ENCODE measurements around the gene MRPS5. TPM values are rescaled to one million over a fixed set of nuclear protein-coding genes. Genes with fewer than 3 reads are reported as not detected.

MRPS5 gene
- total RNA-seq, 1 donor from 2014 or later: 47.5 TPM

DNA sequence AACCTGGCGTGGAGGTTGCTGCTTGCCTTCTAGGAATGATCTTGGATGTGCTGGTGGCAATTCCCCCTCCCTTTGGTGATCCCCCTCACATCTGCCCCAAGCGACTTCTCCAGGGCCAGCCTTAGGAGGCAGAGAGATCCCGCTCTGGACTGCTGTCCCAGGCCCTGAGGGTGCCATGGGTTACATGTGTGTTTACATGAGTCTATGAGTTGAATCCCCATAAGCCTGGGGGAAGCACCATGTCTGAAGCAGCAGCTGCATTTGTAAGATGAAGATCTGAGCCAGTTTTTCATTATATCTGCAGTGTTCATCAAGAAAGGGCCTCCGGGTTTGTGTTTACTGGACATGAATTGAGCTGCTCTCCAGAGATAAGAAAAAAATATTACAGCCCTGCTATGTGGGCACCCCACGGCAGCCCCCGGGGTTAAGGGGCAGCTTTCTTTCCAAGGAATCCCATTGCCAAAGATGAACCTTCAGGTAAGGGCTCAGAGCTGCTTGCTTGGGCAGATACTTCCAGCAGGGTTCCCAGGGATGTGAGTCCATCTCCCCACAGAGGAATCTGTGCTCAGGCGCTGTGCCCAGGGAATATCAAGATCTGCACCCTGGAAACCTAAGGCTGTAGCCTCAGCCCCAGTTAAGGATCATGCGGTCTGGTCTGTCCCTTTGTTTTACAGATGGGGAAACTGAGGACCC lies 46.0 kb downstream of the MRPS5 start:
- Mint-ChIP-seq H3K36me3 (ENCODE audit: low read depth, unreplicated experiment) (no peaks in the 10 kb centered on the region), H3K9me3 (ENCODE audit: unreplicated experiment) (no peaks in the 10 kb centered on the region), H3K27me3 (ENCODE audit: unreplicated experiment) (peaks cover 11% of the 10 kb centered on the region), H3K4me1 (ENCODE audit: unreplicated experiment) (no peaks in the 10 kb centered on the region), H3K27ac (ENCODE audit: unreplicated experiment) (no peak overlapping the region), H3K4me3 (ENCODE audit: unreplicated experiment) (no peak overlapping the region)
- DNase-seq (ENCODE audit: low spot score): no peak
- TF ChIP-seq, protein P1, sequence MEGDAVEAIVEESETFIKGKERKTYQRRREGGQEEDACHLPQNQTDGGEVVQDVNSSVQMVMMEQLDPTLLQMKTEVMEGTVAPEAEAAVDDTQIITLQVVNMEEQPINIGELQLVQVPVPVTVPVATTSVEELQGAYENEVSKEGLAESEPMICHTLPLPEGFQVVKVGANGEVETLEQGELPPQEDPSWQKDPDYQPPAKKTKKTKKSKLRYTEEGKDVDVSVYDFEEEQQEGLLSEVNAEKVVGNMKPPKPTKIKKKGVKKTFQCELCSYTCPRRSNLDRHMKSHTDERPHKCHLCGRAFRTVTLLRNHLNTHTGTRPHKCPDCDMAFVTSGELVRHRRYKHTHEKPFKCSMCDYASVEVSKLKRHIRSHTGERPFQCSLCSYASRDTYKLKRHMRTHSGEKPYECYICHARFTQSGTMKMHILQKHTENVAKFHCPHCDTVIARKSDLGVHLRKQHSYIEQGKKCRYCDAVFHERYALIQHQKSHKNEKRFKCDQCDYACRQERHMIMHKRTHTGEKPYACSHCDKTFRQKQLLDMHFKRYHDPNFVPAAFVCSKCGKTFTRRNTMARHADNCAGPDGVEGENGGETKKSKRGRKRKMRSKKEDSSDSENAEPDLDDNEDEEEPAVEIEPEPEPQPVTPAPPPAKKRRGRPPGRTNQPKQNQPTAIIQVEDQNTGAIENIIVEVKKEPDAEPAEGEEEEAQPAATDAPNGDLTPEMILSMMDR (IDR thresholded peaks at IDR 0.05; ENCODE audit: unreplicated experiment): no peak

DNA sequence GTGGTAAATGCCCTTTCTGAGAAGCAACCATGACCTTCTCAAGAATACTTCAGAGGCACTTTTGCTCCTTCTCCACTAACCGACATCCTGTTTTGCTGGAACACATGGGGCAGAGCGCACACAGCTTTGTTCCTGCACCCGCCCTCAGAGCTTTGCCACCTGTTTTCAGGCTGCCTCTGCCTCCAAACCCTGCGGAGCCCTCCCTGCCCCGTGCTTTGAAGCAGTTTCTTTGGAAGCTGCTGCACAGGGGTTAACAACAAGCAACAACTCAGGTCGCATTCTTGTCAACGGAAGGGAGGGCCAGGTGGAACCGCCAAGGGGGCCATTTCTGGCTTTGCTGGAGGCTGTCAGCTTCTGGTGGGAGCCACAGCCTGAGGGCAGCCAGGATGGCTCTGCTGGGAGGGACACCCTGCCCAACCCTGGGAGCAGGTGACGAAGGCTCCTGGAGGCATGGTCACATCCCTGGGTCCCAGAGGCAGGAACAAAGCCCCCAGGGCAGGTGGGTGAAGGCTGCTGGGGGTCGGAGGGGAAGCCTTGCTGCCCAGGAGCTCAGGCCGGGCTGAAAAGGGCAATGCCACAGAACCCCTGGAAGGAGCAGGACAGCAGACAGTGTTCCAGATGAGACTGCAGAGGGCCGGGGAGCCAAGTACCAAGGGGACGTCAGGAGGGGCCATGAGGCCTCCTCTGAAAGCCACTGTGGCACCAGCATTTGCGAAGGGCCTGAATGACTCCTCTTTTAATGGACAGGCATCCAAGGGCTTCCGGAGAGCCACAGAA lies 46.8 kb downstream of the MRPS5 start:
- Mint-ChIP-seq H3K27ac (ENCODE audit: unreplicated experiment) (no peak overlapping the region), H3K4me1 (ENCODE audit: unreplicated experiment) (no peaks in the 10 kb centered on the region), H3K4me3 (ENCODE audit: unreplicated experiment) (no peak overlapping the region), H3K36me3 (ENCODE audit: low read depth, unreplicated experiment) (no peaks in the 10 kb centered on the region), H3K9me3 (ENCODE audit: unreplicated experiment) (no peaks in the 10 kb centered on the region), H3K27me3 (ENCODE audit: unreplicated experiment) (peaks cover 11% of the 10 kb centered on the region)
- TF ChIP-seq, protein P1 (IDR thresholded peaks at IDR 0.05; ENCODE audit: unreplicated experiment): no peak
- DNase-seq (ENCODE audit: low spot score): no peak

DNA sequence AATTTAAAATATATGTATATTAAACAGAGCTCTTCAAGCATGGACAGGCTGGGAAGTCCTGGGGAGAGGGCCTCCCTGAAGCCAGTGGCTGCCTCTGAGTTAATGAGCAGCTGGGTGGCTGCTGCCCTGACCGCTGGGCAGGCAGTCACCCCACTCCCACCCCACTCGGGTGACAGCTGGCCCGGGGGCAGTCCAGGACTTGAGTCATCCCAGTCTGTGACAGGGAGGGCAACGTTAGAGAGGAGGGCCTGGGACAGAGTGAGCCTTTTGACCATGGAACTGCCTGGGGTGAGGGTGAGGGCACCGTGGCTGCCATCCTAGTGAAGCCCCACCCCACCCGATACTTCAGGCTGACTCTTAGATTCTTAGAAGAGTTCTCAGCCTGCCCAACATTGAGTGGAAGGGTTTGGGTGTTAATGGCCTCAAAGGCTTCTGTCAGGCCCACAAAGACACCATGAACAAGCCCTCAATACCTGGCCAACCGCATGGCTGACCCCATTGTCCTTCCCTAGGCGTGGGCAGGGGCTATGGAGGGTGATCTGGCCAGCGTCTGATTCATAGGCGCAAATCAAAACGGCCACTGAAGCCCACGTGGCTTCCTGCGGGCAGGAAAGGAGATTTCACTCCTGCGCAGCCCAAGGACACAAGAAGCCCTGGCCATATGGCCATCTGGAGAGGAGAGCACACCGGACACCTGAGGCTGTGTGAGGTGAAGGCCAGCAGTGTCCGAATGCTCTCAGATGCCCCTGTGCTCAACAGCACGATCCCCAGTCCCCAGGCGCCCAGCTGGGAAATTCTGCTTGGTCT lies 47.5 kb downstream of the MRPS5 start:
- Mint-ChIP-seq H3K27ac (ENCODE audit: unreplicated experiment) (no peak overlapping the region), H3K36me3 (ENCODE audit: low read depth, unreplicated experiment) (no peaks in the 10 kb centered on the region), H3K4me1 (ENCODE audit: unreplicated experiment) (no peaks in the 10 kb centered on the region), H3K9me3 (ENCODE audit: unreplicated experiment) (no peaks in the 10 kb centered on the region), H3K4me3 (ENCODE audit: unreplicated experiment) (no peak overlapping the region), H3K27me3 (ENCODE audit: unreplicated experiment) (peaks cover 11% of the 10 kb centered on the region)
- no peak for DNase-seq (ENCODE audit: low spot score)
- TF ChIP-seq, protein P1 (IDR thresholded peaks at IDR 0.05; ENCODE audit: unreplicated experiment): no peak

DNA sequence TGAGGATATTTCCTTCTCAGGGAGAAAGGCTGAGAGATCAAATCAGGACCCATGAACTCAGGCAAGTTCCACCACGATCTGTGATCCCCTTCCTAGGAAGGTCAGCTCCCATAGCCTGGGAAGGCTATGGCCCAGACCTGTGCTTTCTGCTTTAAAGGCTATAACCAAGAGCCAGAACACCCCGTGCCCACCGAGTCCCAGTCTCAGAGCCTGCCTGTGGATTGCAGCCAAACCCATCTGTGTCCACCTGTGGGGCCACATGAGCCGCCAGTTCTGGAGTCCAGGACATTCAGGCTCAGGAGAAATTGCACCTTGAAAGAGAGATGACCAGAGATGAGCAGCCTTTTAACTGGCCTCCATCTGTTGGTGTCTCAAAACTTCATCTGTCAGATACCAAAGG lies 49.2 kb downstream of the MRPS5 start:
- DNase-seq (ENCODE audit: low spot score): no peak
- TF ChIP-seq, protein P1 (IDR thresholded peaks at IDR 0.05; ENCODE audit: unreplicated experiment): no peak
- no peak overlapping the region for H3K4me3 Mint-ChIP-seq (ENCODE audit: unreplicated experiment)

More for the DNA sequence above, 49.2 kb downstream of the MRPS5 start:
- H3K27ac Mint-ChIP-seq (ENCODE audit: unreplicated experiment): no peak overlapping the region
- no peaks in the 10 kb centered on the region for H3K36me3 Mint-ChIP-seq (ENCODE audit: low read depth, unreplicated experiment)
- no peaks in the 10 kb centered on the region for H3K9me3 Mint-ChIP-seq (ENCODE audit: unreplicated experiment)
- no peaks in the 10 kb centered on the region for H3K4me1 Mint-ChIP-seq (ENCODE audit: unreplicated experiment)
- H3K27me3 Mint-ChIP-seq (ENCODE audit: unreplicated experiment): peaks cover 11% of the 10 kb centered on the region
